ENCODE data around the gene XCL1. TPM values are rescaled to one million over a fixed set of nuclear protein-coding genes. Genes with fewer than 3 reads are reported as not detected.

The XCL1 gene
- total RNA-seq, 1 experiment from 2014 or later: not detected

GRCh38 chr1:168603501-168604110 lies 27.2 kb downstream of the XCL1 start:
- Histone ChIP-seq H3K27me3 (ENCODE audit: insufficient read depth, low read length) (no peaks in the 10 kb centered on the region), H3K9me3 (ENCODE audit: control insufficient read depth in 1 of 2, insufficient read depth in 1 of 2, low read depth in 1 of 2, low read length in 2 of 2) (no peaks in the 10 kb centered on the region), H3K9me2 (ENCODE audit: insufficient read depth) (no peaks in the 10 kb centered on the region), H3K4me3 (replicated peaks in 1 of 2; ENCODE audit: low read depth in 1 of 2, low read length in 2 of 2) (no peak overlapping the region), H4K20me1 (ENCODE audit: insufficient read depth) (no peaks in the 10 kb centered on the region), H3K9ac (ENCODE audit: low read length) (no peak overlapping the region), H2AFZ (ENCODE audit: low read depth, low read length, poor library complexity, severe bottlenecking) (no peak overlapping the region), H3K36me3 (ENCODE audit: control insufficient read depth in 1 of 2, insufficient read depth in 2 of 2, low read length in 2 of 2) (no peaks in the 10 kb centered on the region), H3K79me2 (ENCODE audit: insufficient read depth, low read length) (no peaks in the 10 kb centered on the region), H3K4me1 (ENCODE audit: control insufficient read depth in 1 of 2, insufficient read depth in 2 of 2, low read length in 2 of 2) (no peaks in the 10 kb centered on the region), H3K4me2 (ENCODE audit: low read length) (no peak overlapping the region), H3K27ac (ENCODE audit: low read depth, low read length) (no peak overlapping the region)
- no peak for TF ChIP-seq SIN3A (IDR thresholded peaks at IDR 0.05; ENCODE audit: low read depth)
- TF ChIP-seq RAD21 (IDR thresholded peaks at IDR 0.05; ENCODE audit: low read depth): peak; percentile 95
- peak; percentile 82 to 93 (median 87) for TF ChIP-seq CTCF (IDR thresholded peaks at IDR 0.05 in 2 of 3, conservative IDR thresholded peaks at IDR 0.05 in 1 of 3; ENCODE audit: borderline replicate concordance in 1 of 3, insufficient read depth in 1 of 3, low read depth in 2 of 3, low read length in 2 of 3)
- intact Hi-C loops (cut with micrococcal nuclease): loop anchor here (1.0 to 10.0 kb wide), 8 partner anchors 164 to 1205 kb away; no protein-coding TSS in a partner anchor
- RAD21 ChIA-PET (ENCODE audit: low non-redundant PET in 1 of 2, low total read pairs in 2 of 2, uncharacterized antibody in 2 of 2, unreplicated experiment in 2 of 2): interaction anchor here (0.7 to 1.7 kb wide), 16 partner anchors 12 to 943 kb away, joined by 3 to 24 read pairs (median 4); no protein-coding TSS in a partner anchor
- POLR2A ChIA-PET: interaction anchor here (1.0 to 1.2 kb wide), 2 partner anchors 261 to 745 kb away, joined by 3 to 5 read pairs; no protein-coding TSS in a partner anchor
- peak; percentile 98 for ATAC-seq
- CTCF ChIA-PET: interaction anchor here (0.6 to 5.6 kb wide), 46 partner anchors 11 to 1205 kb away, joined by 3 to 105 read pairs (median 3); partner anchors contain the start of genes BLZF1 and NME7
- DNase-seq (ENCODE audit: low read depth, low spot score): peak; percentile 56
- BruUV-seq (replicated peaks): no TSS peak

GRCh38 chr1:168605443-168605842 lies 29.0 kb downstream of the XCL1 start:
- H3K27me3 ChIP-seq (ENCODE audit: insufficient read depth, low read length): no peaks in the 10 kb centered on the region
- H4K20me1 ChIP-seq (ENCODE audit: insufficient read depth): no peaks in the 10 kb centered on the region
- no peak overlapping the region for H3K4me2 ChIP-seq (ENCODE audit: low read length)
- H3K4me1 ChIP-seq (ENCODE audit: control insufficient read depth in 1 of 2, insufficient read depth in 2 of 2, low read length in 2 of 2): no peaks in the 10 kb centered on the region
- no peak overlapping the region for H2AFZ ChIP-seq (ENCODE audit: low read depth, low read length, poor library complexity, severe bottlenecking)
- CTCF ChIA-PET: interaction anchor here (1.2 to 4.0 kb wide), 4 partner anchors 18 to 744 kb away, joined by 3 to 105 read pairs (median 4); no protein-coding TSS in a partner anchor
- ATAC-seq (no peak), DNase-seq (ENCODE audit: low read depth, low spot score) (no peak)
- H3K9ac ChIP-seq (ENCODE audit: low read length): no peak overlapping the region
- RAD21 ChIA-PET (ENCODE audit: low non-redundant PET in 1 of 2, low total read pairs in 2 of 2, uncharacterized antibody in 2 of 2, unreplicated experiment in 2 of 2): no interaction called here
- H3K9me2 ChIP-seq (ENCODE audit: insufficient read depth): no peaks in the 10 kb centered on the region
- H3K4me3 ChIP-seq (replicated peaks in 1 of 2; ENCODE audit: low read depth in 1 of 2, low read length in 2 of 2): no peak overlapping the region
- H3K9me3 ChIP-seq (ENCODE audit: control insufficient read depth in 1 of 2, insufficient read depth in 1 of 2, low read depth in 1 of 2, low read length in 2 of 2): no peaks in the 10 kb centered on the region
- no peak overlapping the region for H3K27ac ChIP-seq (ENCODE audit: low read depth, low read length)
- no TSS peak for BruUV-seq (replicated peaks)
- POLR2A ChIA-PET: no interaction called here
- H3K79me2 ChIP-seq (ENCODE audit: insufficient read depth, low read length): no peaks in the 10 kb centered on the region
- no peaks in the 10 kb centered on the region for H3K36me3 ChIP-seq (ENCODE audit: control insufficient read depth in 1 of 2, insufficient read depth in 2 of 2, low read length in 2 of 2)
- intact Hi-C loops (cut with micrococcal nuclease): loop anchor here (10.0 kb wide), 2 partner anchors 261 to 859 kb away; no protein-coding TSS in a partner anchor
- TF ChIP-seq POLR2AphosphoS5 (IDR thresholded peaks at IDR 0.05; ENCODE audit: low read depth, low read length) (no peak), TCF7L2 (IDR thresholded peaks at IDR 0.05; ENCODE audit: borderline replicate concordance, extremely low read depth, insufficient read depth, insufficient read length) (no peak), EGR1 (IDR thresholded peaks at IDR 0.05; ENCODE audit: low read depth) (no peak), ZFX (IDR thresholded peaks at IDR 0.05) (no peak)
